ENCODE results near the gene OR51I1. TPM values are rescaled to one million over a fixed set of nuclear protein-coding genes. Genes with fewer than 3 reads are reported as not detected.

The OR51I1 gene, protein sequence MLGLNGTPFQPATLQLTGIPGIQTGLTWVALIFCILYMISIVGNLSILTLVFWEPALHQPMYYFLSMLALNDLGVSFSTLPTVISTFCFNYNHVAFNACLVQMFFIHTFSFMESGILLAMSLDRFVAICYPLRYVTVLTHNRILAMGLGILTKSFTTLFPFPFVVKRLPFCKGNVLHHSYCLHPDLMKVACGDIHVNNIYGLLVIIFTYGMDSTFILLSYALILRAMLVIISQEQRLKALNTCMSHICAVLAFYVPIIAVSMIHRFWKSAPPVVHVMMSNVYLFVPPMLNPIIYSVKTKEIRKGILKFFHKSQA
- not detected in 5 replicates for total RNA-seq (2022; extraction: Qiagen RNA extraction)

DNA sequence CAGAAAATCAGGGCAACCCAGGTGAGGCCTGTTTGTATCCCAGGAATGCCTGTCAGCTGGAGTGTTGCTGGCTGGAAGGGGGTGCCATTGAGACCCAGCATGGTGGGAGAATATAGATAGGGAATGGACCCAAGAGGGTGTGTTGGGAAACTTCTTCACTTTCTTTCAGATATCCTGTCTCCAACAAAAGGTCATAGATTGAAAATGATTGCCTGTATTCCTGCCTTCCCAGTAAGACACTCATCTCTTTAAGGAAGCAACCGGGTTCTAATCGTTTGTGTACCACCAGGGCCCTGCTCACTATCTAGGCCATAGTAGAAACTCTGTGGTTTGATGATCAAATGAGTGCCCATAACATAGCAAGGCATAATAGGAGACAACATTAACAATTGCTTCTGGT lies at the start of gene OR51I1:
OR51I1 (minus strand) TSS at position 101 of the 400 bp plus-strand sequence; CDS start at position 101, 0 bp downstream.

DNA sequence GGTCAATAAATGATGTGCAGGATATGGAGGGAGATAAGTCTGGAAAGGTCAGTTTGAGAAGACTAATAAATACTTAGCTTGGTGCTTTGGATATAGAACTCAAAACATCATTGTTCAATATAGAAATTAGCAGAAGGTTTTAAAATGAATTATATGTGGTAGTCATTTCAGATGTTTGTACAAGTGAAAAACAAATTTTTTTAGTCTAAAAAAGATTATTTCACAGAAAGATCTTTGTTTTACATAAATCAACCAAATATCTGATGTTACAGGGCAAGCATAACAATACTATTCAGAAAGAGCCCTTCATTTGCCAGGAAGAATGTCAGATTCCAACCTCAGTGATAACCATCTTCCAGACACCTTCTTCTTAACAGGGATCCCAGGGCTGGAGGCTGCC lies 47.1 kb upstream of the OR51I1 start, which contains the start of gene OR52D1:
OR52D1 (plus strand) TSS at position 301 of the 400 bp plus-strand sequence; CDS start at position 323, 22 bp downstream.

DNA sequence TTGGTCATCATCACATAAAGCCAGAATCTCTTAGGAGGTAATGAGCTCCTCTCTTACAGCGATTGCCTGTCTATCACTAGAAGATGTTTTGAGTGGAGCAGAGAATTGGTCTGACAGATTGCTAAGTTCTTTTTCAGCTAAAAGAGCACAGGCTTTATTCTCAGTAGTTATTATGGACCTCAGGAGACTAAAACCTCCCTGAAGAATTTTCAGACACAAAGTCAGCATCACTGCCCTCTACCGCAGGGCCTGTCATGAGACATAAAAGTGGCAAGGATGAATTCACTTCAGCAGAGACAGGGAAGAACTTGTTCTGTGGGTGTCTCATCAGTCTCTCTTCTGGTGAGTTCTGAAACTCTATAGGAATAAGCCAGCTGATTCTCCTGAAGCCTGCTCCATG lies 7.7 kb upstream of the OR51I1 start, which contains the start of gene OR51I2:
OR51I2 (plus strand) TSS at position 301 of the 400 bp plus-strand sequence. CDS start 4,166 bp downstream, outside the sequence.

DNA sequence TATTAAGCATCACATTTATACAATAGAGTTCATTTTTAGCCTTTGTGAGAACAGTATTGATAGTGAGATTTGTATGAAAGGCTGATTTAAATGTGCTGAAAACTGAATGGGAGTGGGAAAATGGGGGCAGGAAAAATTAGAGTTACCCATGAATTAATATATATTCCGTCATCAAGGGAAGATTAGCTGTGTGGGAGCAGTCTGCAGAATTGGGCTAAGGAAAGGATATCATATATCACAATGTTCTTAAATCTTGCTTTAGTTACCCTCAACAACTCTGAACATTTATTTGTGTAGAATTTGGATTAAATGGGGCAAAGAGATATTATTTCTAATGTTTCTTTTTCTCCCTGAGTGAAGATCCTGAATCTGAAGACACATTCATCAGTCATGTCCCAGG lies 19.5 kb downstream of the OR51I1 start, which contains the start of gene OR51Q1:
OR51Q1 (plus strand) TSS at position 301 of the 400 bp plus-strand sequence; CDS start at position 391, 90 bp downstream.

Other genes starting within 250 kb of the OR51I1 start
- gene OR51V1, start 240.8 kb downstream of the OR51I1 start, total RNA-seq (2022; extraction: Qiagen RNA extraction): not detected in 5 replicates
- gene HBB, start 214.4 kb downstream of the OR51I1 start, total RNA-seq (2022; extraction: Qiagen RNA extraction): not detected in 5 replicates
- gene HBD, start 207.0 kb downstream of the OR51I1 start, total RNA-seq (2022; extraction: Qiagen RNA extraction): not detected in 5 replicates
- not detected in 5 replicates for gene HBG1, start 191.7 kb downstream of the OR51I1 start, total RNA-seq (2022; extraction: Qiagen RNA extraction)
- gene HBG2, start 186.7 kb downstream of the OR51I1 start, total RNA-seq (2022; extraction: Qiagen RNA extraction): not detected in 5 replicates
- 0.15 to 0.29 TPM (median 0.21 TPM) in 3 of 5 replicates, not detected in the others for gene HBE1, start 171.6 kb downstream of the OR51I1 start, total RNA-seq (2022; extraction: Qiagen RNA extraction)
- not detected in 5 replicates for gene OR51B4, start 139.6 kb downstream of the OR51I1 start, total RNA-seq (2022; extraction: Qiagen RNA extraction)
- not detected in 5 replicates for gene OR51B2, start 117.2 kb downstream of the OR51I1 start, total RNA-seq (2022; extraction: Qiagen RNA extraction)
- gene OR51B5, start 98.0 kb downstream of the OR51I1 start, total RNA-seq (2022; extraction: Qiagen RNA extraction): not detected in 5 replicates
- gene OR51B6, start 90.0 kb downstream of the OR51I1 start, total RNA-seq (2022; extraction: Qiagen RNA extraction): not detected in 5 replicates
- gene OR51M1, start 57.7 kb downstream of the OR51I1 start, total RNA-seq (2022; extraction: Qiagen RNA extraction): not detected in 5 replicates
- not detected in 5 replicates for gene OR51Q1, start 19.4 kb downstream of the OR51I1 start, total RNA-seq (2022; extraction: Qiagen RNA extraction)
- not detected in 5 replicates for gene OR51I2, start 7.8 kb upstream of the OR51I1 start, total RNA-seq (2022; extraction: Qiagen RNA extraction)
- gene OR52D1, start 47.2 kb upstream of the OR51I1 start, total RNA-seq (2022; extraction: Qiagen RNA extraction): not detected in 5 replicates
- not detected in 5 replicates for gene UBQLN3, start 68.4 kb upstream of the OR51I1 start, total RNA-seq (2022; extraction: Qiagen RNA extraction)
- gene UBQLNL, start 75.2 kb upstream of the OR51I1 start, total RNA-seq (2022; extraction: Qiagen RNA extraction): 0.04 TPM in 1 of 5 replicates, not detected in the others
- not detected in 5 replicates for gene OR52H1, start 107.0 kb upstream of the OR51I1 start, total RNA-seq (2022; extraction: Qiagen RNA extraction)
- not detected in 5 replicates for gene OR52B6, start 139.4 kb upstream of the OR51I1 start, total RNA-seq (2022; extraction: Qiagen RNA extraction)
- 10.4 to 13.1 TPM (median 12.8 TPM) in 5 replicates for gene TRIM6, start 155.1 kb upstream of the OR51I1 start, total RNA-seq (2022; extraction: Qiagen RNA extraction)
- gene TRIM34, start 183.5 kb upstream of the OR51I1 start, total RNA-seq (2022; extraction: Qiagen RNA extraction): 2.8 to 4.3 TPM (median 3.7 TPM) in 5 replicates
- gene TRIM5, start 243.6 kb upstream of the OR51I1 start, total RNA-seq (2022; extraction: Qiagen RNA extraction): 10.9 to 13.7 TPM (median 12.0 TPM) in 5 replicates
- 0.44 to 1.0 TPM (median 0.81 TPM) in 5 replicates for gene TRIM22, start 248.3 kb upstream of the OR51I1 start, total RNA-seq (2022; extraction: Qiagen RNA extraction)

Data from A549 treated with CORT108297 at 1 μM for 4 hours (cell line).